ENCODE data around the gene ZNF605. TPM values are rescaled to one million over a fixed set of nuclear protein-coding genes. Genes with fewer than 3 reads are reported as not detected.

ZNF605 gene
- total and polyA plus RNA-seq, 7 donors = 1.6 to 8.8 (median 6.6) TPM

- H3K36me3 ChIP-seq (ENCODE audit: insufficient read depth in 1 of 2, low read depth in 1 of 2) = peaks cover 6 to 72% of the 10 kb centered on the region in 2 donors
- WGBS, 3 donors = 92 to 95% (median 95%) methylated on average over 14 of the region's 14 CpGs
- intact Hi-C loops (cut with DNase I) = no loop called here
- no peaks in the 10 kb centered on the region for H3K27me3 ChIP-seq (ENCODE audit: insufficient read depth in 3 of 3, low read length in 2 of 3)
- DNase-seq (no peak), ATAC-seq (no peak)
- TF ChIP-seq CTCF (IDR thresholded peaks at IDR 0.05) = no peak
- H3K4me3 ChIP-seq = no peak overlapping the region
- no peaks in the 10 kb centered on the region for H3K9me3 ChIP-seq
- no peak overlapping the region for H3K27ac ChIP-seq
- no peaks in the 10 kb centered on the region for H3K4me1 ChIP-seq
Observed at GRCh38 chr12:132869551-132869950, 86.6 kb downstream of the ZNF605 start.

Other genes with a start within 250 kb of the ZNF605 start
- 10 to 100 TPM; 35.1 to 62.0 (median 47.6) TPM for gene PGAM5, start 245.5 kb downstream of the ZNF605 start, total RNA-seq
- 10 to 100 TPM; 25.3 to 52.3 (median 44.6) TPM for gene PGAM5, start 245.5 kb downstream of the ZNF605 start, polyA plus RNA-seq
- 10 to 100 TPM; 25.0 to 56.2 (median 31.8) TPM for gene ANKLE2, start 194.5 kb downstream of the ZNF605 start, total RNA-seq
- 10 to 100 TPM; 24.1 to 43.5 (median 29.7) TPM for gene ANKLE2, start 194.5 kb downstream of the ZNF605 start, polyA plus RNA-seq
- 10 to 100 TPM; 25.2 to 40.8 (median 31.5) TPM for gene GOLGA3, start 127.4 kb downstream of the ZNF605 start, total RNA-seq
- gene GOLGA3, start 127.4 kb downstream of the ZNF605 start, polyA plus RNA-seq = 10 to 100 TPM in 2 of 3 donors, 1 to 10 TPM in 1; 7.5 to 32.6 (median 14.0) TPM
- 10 to 100 TPM in 2 of 4 donors, 1 to 10 TPM in 2; 7.9 to 13.8 (median 11.3) TPM for gene CHFR, start 68.7 kb downstream of the ZNF605 start, total RNA-seq
- gene CHFR, start 68.7 kb downstream of the ZNF605 start, polyA plus RNA-seq = 10 to 100 TPM in 1 of 3 donors, 1 to 10 TPM in 2; 7.0 to 15.0 (median 9.8) TPM
- 1 to 10 TPM; 2.9 to 3.9 (median 3.3) TPM for gene ZNF26, start 30.1 kb upstream of the ZNF605 start, total RNA-seq
- 1 to 10 TPM; 1.4 to 4.0 (median 2.1) TPM for gene ZNF26, start 30.1 kb upstream of the ZNF605 start, polyA plus RNA-seq
- 10 to 100 TPM in 3 of 4 donors, 1 to 10 TPM in 1; 9.0 to 11.5 (median 10.5) TPM for gene ZNF84, start 81.2 kb upstream of the ZNF605 start, total RNA-seq
- 10 to 100 TPM in 1 of 3 donors, 1 to 10 TPM in 2; 2.8 to 23.7 (median 4.7) TPM for gene ZNF84, start 81.2 kb upstream of the ZNF605 start, polyA plus RNA-seq
- 1 to 10 TPM; 3.9 to 9.8 (median 7.5) TPM for gene ZNF140, start 124.6 kb upstream of the ZNF605 start, total RNA-seq
- 10 to 100 TPM in 1 of 3 donors, 1 to 10 TPM in 2; 5.3 to 25.7 (median 6.6) TPM for gene ZNF140, start 124.6 kb upstream of the ZNF605 start, polyA plus RNA-seq
- gene ZNF891, start 174.0 kb upstream of the ZNF605 start, total RNA-seq = 1 to 10 TPM in 1 of 4 donors, under 1 TPM in 3; 0.69 to 1.1 (median 0.93) TPM
- 1 to 10 TPM in 1 of 3 donors, under 1 TPM in 2; 0.24 to 1.1 (median 0.31) TPM for gene ZNF891, start 174.0 kb upstream of the ZNF605 start, polyA plus RNA-seq
- gene ZNF10, start 174.3 kb upstream of the ZNF605 start, total RNA-seq = 1 to 10 TPM; 2.5 to 5.3 (median 3.3) TPM
- 1 to 10 TPM; 2.1 to 9.3 (median 3.0) TPM for gene ZNF10, start 174.3 kb upstream of the ZNF605 start, polyA plus RNA-seq
- 1 to 10 TPM; 3.5 to 6.4 (median 6.0) TPM for gene ZNF268, start 225.2 kb upstream of the ZNF605 start, total RNA-seq
- 1 to 10 TPM; 1.1 to 6.4 (median 2.0) TPM for gene ZNF268, start 225.2 kb upstream of the ZNF605 start, polyA plus RNA-seq

All from psoas muscle (tissue), 8 donors.